ENCODE data around the gene OR2T3.
"Not testable (repeated sequence)": the region's sequence is repeated elsewhere in the genome, so short reads cannot be mapped to it uniquely, and the experiment has no call there.

- not testable (repeated sequence) for TF ChIP-seq CTCF (conservative IDR thresholded peaks at IDR 0.05; ENCODE audit: low read depth, low read length); EZH2 (IDR thresholded peaks at IDR 0.05; ENCODE audit: borderline replicate concordance, low read depth, low read length, poor library complexity, severe bottlenecking)
These were observed 36.8 kb upstream of the OR2T3 start for GRCh38 chr1:248436303-248436702.
